ENCODE results near the gene ADTRP.

Gene ADTRP

GRCh38 chr6:11722805-11723631 is 55.6 kb downstream of the ADTRP start:
- DNase-seq = no peak

GRCh38 chr6:11722220-11722619 is 56.4 kb downstream of the ADTRP start:
- no peak for DNase-seq

- DNase-seq = no peak
Measured at GRCh38 chr6:11718463-11718862, 60.1 kb downstream of the ADTRP start.

GRCh38 chr6:11718031-11718430 is 60.6 kb downstream of the ADTRP start:
- no peak for DNase-seq

- no peak for DNase-seq
Measured at GRCh38 chr6:11714798-11715285, 63.8 kb downstream of the ADTRP start.

- DNase-seq = no peak
Measured at GRCh38 chr6:11714116-11714797, 64.3 kb downstream of the ADTRP start.

GRCh38 chr6:11712760-11713159 is 65.8 kb downstream of the ADTRP start:
- DNase-seq = no peak

- no peak for DNase-seq
Measured at GRCh38 chr6:11711984-11712711, 66.5 kb downstream of the ADTRP start.

GRCh38 chr6:11711003-11711983 is 67.3 kb downstream of the ADTRP start:
- no peak for DNase-seq

GRCh38 chr6:11710311-11710761 is 68.3 kb downstream of the ADTRP start:
- no peak for DNase-seq

- DNase-seq = no peak
Measured at GRCh38 chr6:11706171-11706570, 72.4 kb downstream of the ADTRP start.

GRCh38 chr6:11705483-11705882 is 73.1 kb downstream of the ADTRP start:
- DNase-seq = no peak

- no peak for DNase-seq
Measured at GRCh38 chr6:11705069-11705468, 73.5 kb downstream of the ADTRP start.

- DNase-seq = no peak
Measured at GRCh38 chr6:11703725-11704124, 74.9 kb downstream of the ADTRP start.

GRCh38 chr6:11702500-11703130 is 76.0 kb downstream of the ADTRP start:
- no peak for DNase-seq

- no peak for DNase-seq
Measured at GRCh38 chr6:11702089-11702488, 76.5 kb downstream of the ADTRP start.

GRCh38 chr6:11701573-11701972 is 77.0 kb downstream of the ADTRP start:
- DNase-seq = no peak

- DNase-seq = peak; percentile 51
Measured at GRCh38 chr6:11700118-11700718, 78.4 kb downstream of the ADTRP start.

GRCh38 chr6:11699576-11699975 is 79.0 kb downstream of the ADTRP start:
- no peak for DNase-seq

- no peak for DNase-seq
Measured at GRCh38 chr6:11692451-11693376, 85.9 kb downstream of the ADTRP start.
